Measurements from ENCODE around the gene TAS2R14.

Gene TAS2R14

DNA sequence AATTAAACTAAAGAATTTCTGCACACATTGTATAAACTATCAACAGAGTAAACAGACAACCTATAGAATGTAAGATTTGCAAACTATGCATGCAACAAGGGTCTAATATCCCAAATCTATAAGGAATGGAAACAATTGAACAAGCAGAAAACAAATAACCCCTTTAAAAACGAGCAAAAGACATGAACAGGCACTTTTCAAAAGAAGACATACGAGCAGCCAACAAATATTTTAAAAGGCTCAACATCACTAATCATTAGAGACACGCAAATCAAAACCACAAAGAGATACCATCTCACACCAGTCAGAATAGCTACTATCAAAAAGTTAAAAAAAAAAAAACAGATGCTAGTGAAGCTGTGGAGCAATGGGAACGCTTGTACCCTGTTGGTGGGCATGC is 34.4 kb downstream of the TAS2R14 start:
- DNase-seq (ENCODE audit: low read depth) = no peak

DNA sequence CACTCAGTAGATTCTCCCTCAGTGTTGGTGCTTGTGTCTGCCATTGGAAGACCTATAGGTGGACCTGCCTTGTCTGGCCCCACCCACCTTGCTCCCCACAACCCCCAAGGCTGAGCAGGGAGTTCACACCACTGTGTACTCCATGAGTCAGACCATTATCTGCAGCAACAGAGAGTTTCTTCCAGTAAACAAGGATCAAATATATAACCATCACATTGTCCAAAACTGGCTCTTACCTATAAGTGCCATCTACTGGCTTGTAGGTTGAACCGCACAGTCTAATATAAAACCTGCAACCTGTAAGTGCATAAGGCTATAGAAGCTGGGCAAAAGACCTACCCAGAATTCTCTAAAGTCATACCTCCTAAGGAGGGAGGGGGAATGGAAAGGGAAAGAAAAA is 37.6 kb downstream of the TAS2R14 start:
- DNase-seq (ENCODE audit: low read depth) = no peak

DNA sequence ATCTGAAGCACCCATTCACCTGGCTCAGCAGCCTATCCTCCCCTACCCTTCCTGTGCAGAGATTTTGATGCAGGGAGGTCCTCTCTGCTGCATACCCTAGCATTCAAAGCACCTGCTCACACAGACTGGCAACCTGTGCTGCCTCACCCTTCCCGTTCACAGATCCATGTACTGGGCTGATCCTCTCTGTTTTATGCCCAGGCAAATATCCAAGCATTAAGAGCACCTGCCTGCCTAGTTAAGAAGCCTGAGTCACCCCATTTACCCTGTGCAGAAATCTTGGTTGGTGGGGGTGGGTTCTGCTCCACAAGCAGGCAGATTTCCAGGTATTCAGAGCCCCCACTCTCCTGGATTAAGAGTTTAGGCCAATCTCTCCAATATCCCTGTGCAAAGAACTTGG is 38.1 kb downstream of the TAS2R14 start:
- no peak for DNase-seq (ENCODE audit: low read depth)

DNA sequence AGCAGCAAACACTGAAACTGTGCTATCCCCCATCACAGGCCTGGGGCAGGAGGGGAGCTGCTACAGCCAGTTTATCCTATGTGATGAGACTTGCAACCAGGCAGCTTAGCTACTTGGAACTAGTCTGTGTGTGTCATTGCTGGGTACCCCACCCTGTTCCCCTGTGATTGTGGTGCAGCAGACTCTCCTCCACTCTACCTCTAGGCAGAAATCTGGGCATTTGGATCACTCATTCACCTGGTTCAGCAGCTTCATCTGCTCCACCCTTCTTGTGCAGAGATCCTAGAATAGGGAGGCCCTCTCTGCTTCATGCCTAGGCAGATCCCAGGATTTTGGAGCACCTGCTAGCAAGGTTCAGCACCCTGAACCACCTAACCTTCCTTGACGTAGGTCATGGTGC is 38.5 kb downstream of the TAS2R14 start:
- DNase-seq (ENCODE audit: low read depth) = no peak

DNA sequence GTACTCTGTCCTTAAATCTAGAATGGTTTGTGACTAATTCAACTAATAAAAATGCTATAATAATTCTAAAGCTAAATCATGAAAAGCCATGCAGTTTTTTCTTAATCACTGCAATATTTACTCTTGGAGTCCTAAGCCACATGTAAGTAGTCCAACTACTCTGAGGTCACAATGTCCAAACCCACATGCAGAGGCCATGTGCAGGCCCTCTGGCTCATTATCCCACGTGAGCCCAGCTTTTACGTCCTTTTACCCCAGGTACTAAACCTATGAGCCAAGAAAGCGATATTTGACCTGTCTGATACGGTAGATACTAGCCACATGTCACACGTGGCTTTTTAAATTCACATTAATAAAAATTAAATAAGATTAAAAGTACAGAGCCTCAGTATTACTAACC is 42.2 kb downstream of the TAS2R14 start:
- no peak for DNase-seq (ENCODE audit: low read depth)

DNA sequence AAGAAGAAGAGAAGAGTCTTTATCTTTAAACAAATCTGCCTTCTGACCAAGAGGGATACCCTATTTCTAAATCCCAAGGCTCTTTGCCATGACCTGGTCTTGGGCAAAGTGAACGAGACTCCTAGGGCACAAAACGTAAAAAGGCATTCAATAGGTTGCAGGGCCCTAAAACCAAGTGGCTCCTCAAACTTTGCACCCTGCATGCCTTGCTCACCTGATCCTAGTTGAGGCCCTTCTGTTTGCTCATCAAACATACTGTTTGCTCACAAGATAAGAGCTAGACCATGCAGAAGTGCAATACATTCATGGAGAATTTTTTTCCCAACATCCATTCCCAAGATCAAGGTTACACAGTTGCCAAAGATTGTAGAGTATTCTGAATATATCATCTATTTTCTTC is 47.1 kb downstream of the TAS2R14 start:
- no peak for DNase-seq (ENCODE audit: low read depth)

DNA sequence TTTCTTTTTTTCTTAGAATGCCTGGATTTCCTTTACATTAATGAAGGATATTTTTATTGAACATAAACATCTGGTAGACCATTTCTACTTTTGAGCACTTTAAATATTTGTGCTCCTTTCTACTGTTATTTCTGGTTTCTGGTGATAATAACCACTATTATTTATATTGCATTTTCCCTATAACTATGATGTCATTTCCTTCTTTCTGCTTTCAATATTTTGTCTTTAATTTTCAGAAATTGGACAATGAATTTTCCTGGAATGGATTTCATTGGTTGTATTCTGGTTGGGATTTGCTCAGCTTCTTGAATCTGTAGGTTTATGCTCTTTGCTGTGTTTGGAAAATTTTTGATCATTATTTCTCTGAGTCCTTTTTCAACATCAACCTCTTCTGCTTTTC is 49.8 kb downstream of the TAS2R14 start:
- no peak for DNase-seq (ENCODE audit: low read depth)
